CD8-positive, alpha-beta memory T cell (primary cell): Measurements from ENCODE around the gene PACS2. TPM values are rescaled to one million over a fixed set of nuclear protein-coding genes. Genes with fewer than 3 reads are reported as not detected.
A peak's percentile ranks its signal among the peaks of the same experiment; 100 is the strongest.

Experiments used
- CTCF ChIA-PET: fragments of 350-600 bp; sonication (Branson Sonifier 250); formaldehyde crosslinking; loops from one replicate; lab custom pipeline; 2021; ENCODE audit warnings: antibody characterized with exemption; lab: Charles Lee
- POLR2A ChIA-PET: fragments of 350-600 bp; sonication (Branson Sonifier 250); formaldehyde crosslinking; loops from one replicate; lab custom pipeline; 2021; ENCODE audit warnings: antibody characterized with exemption; lab: Charles Lee
- DNase-seq, 5 donors: peaks; one replicate each; pipeline versions ENCODE4 v3.0.0 to v3.0.0-alpha.2; 2020 to 2022; ENCODE audit warnings: mixed read lengths in 1 of 5
- H3K27ac ChIP-seq: one replicate; pipeline ENCODE4 v1.7.0; 2013; ENCODE audit warnings: low read depth, mild to moderate bottlenecking, low read length, moderate library complexity
- H3K27me3 ChIP-seq: 2 replicates; pipeline ENCODE4 v1.7.0; 2013; ENCODE audit warnings: low read length, mild to moderate bottlenecking; ENCODE audit not compliant: insufficient read depth, poor library complexity, severe bottlenecking
- H3K36me3 ChIP-seq: 2 replicates; pipeline ENCODE4 v1.7.0; 2013; ENCODE audit warnings: mild to moderate bottlenecking, low read length, moderate library complexity; ENCODE audit not compliant: insufficient read depth
- H3K4me1 ChIP-seq: 2 replicates; pipeline ENCODE4 v1.7.0; 2013; ENCODE audit warnings: mild to moderate bottlenecking, low read length, moderate library complexity; ENCODE audit not compliant: insufficient read depth
- H3K4me3 ChIP-seq: 2 replicates; pipeline ENCODE4 v1.7.0; 2013; ENCODE audit warnings: mild to moderate bottlenecking, low read length
- H3K9me3 ChIP-seq: 2 replicates; pipeline ENCODE4 v1.7.0; 2013; ENCODE audit warnings: mild to moderate bottlenecking, low read length
- H3K27ac Mint-ChIP-seq, 8 donors: one replicate each; pipeline ENCODE4 v1.8.0; 2020 to 2021; ENCODE audit warnings: mixed read lengths in 8 of 8, mild to moderate bottlenecking in 6 of 8, inconsistent platforms in 3 of 8, moderate library complexity in 3 of 8
- H3K27me3 Mint-ChIP-seq, 2 donors: one replicate each; pipeline ENCODE4 v1.8.0; 2020 to 2021; ENCODE audit warnings: mixed read lengths in 2 of 2, mild to moderate bottlenecking in 1 of 2, moderate library complexity in 1 of 2
- H3K36me3 Mint-ChIP-seq, 3 donors: one replicate each; pipeline ENCODE4 v1.8.0; 2020 to 2021; ENCODE audit warnings: mixed read lengths in 3 of 3, inconsistent platforms in 1 of 3, mild to moderate bottlenecking in 1 of 3
- H3K4me1 Mint-ChIP-seq, 3 donors: one replicate each; pipeline ENCODE4 v1.8.0; 2020 to 2021; ENCODE audit warnings: mixed read lengths in 3 of 3, inconsistent platforms in 1 of 3, mild to moderate bottlenecking in 1 of 3
- H3K4me3 Mint-ChIP-seq, 7 donors: one replicate each; pipeline ENCODE4 v1.8.0; 2020 to 2021; ENCODE audit warnings: mixed read lengths in 7 of 7, mild to moderate bottlenecking in 6 of 7, moderate library complexity in 4 of 7, inconsistent platforms in 2 of 7
- H3K9me3 Mint-ChIP-seq, 5 donors: one replicate each; pipeline ENCODE4 v1.8.0; 2020 to 2022; ENCODE audit warnings: mixed read lengths in 5 of 5, mild to moderate bottlenecking in 3 of 5, moderate library complexity in 2 of 5, inconsistent platforms in 1 of 5
- polyA plus RNA-seq: library from polyadenylated mRNA; unstranded; fragments of 300-500 nt; fragmentation: Illumina TruSeq; gene quantifications from one replicate; pipeline ENCODE4 v1.2.3, GENCODE V29; 2021
- total RNA-seq, 2 experiments: library from RNA; stranded (reverse); gene quantifications; one replicate each; pipeline ENCODE4 v1.2.3, GENCODE V29; 2021

The PACS2 gene
- total and polyA plus RNA-seq, 3 experiments from 2014 or later: 6.5 to 32.9 (median 31.0) TPM

- CTCF ChIA-PET: no interaction called here
- Histone ChIP-seq H3K27me3 (no peaks in the 10 kb centered on the region), H3K9me3 (no peaks in the 10 kb centered on the region), H3K4me1 (peaks cover 28% of the 10 kb centered on the region), H3K36me3 (peaks cover 10% of the 10 kb centered on the region), H3K4me3 (no peak overlapping the region), H3K27ac (no peak overlapping the region)
- H3K9me3 Mint-ChIP-seq: peaks cover 0 to 25% (median 12%) of the 10 kb centered on the region in 5 donors
- peaks cover 5 to 23% (median 10%) of the 10 kb centered on the region in 3 donors for H3K4me1 Mint-ChIP-seq
- POLR2A ChIA-PET: no interaction called here
- H3K27me3 Mint-ChIP-seq: no peaks in the 10 kb centered on the region
- H3K36me3 Mint-ChIP-seq: peaks cover 7 to 18% (median 15%) of the 10 kb centered on the region in 3 donors
- no peak for DNase-seq
- no peak overlapping the region for H3K4me3 Mint-ChIP-seq
- peak overlapping the region in 1 of 8 donors; percentile 73 for H3K27ac Mint-ChIP-seq
Observed at GRCh38 chr14:105401699-105402098, 87.2 kb downstream of the PACS2 start.

GRCh38 chr14:105408592-105408991 lies 94.0 kb downstream of the PACS2 start:
- Mint-ChIP-seq H3K4me1 (peaks cover 0 to 14% (median 3%) of the 10 kb centered on the region in 3 donors), H3K36me3 (no peaks in the 10 kb centered on the region), H3K4me3 (no peak overlapping the region), H3K27me3 (peaks cover 22 to 29% of the 10 kb centered on the region in 2 donors), H3K27ac (no peak overlapping the region), H3K9me3 (peaks cover 0 to 13% (median 0%) of the 10 kb centered on the region in 5 donors)
- Histone ChIP-seq H3K27me3 (peaks cover 12% of the 10 kb centered on the region), H3K4me3 (no peak overlapping the region), H3K27ac (no peak overlapping the region), H3K9me3 (no peaks in the 10 kb centered on the region), H3K4me1 (peaks cover 15% of the 10 kb centered on the region), H3K36me3 (no peaks in the 10 kb centered on the region)
- ChIA-PET POLR2A (no interaction called here), CTCF (interaction anchor here (1.1 kb wide), 1 partner anchor 120 kb away, joined by 3 read pairs; no protein-coding TSS in a partner anchor)
- no peak for DNase-seq

DNA sequence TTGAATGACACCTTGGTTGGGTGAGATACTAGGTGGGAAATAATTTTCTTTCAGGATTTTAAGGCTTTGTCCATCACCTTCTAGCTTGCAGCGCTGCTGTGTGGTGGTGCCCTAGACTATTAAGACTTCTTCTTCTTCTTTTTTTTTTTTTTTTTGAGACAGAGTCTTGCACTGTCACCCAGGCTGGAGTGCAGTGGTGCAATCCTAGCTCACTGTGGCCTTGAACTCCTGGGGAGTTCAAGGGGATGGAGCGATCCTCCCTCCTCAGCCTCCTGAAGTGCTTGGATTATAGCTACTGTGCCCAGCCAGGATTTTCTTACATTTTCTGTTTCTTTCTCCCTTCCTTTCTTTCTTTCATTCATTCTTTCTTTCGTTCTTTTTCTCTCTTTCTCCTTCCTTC lies 94.8 kb downstream of the PACS2 start:
- Histone ChIP-seq H3K27me3 (peaks cover 12% of the 10 kb centered on the region), H3K4me3 (no peak overlapping the region), H3K27ac (no peak overlapping the region), H3K36me3 (no peaks in the 10 kb centered on the region), H3K4me1 (peaks cover 9% of the 10 kb centered on the region), H3K9me3 (no peaks in the 10 kb centered on the region)
- Mint-ChIP-seq H3K36me3 (no peaks in the 10 kb centered on the region), H3K4me3 (no peak overlapping the region), H3K4me1 (peaks cover 0 to 14% (median 3%) of the 10 kb centered on the region in 3 donors), H3K27me3 (peaks cover 26 to 35% of the 10 kb centered on the region in 2 donors), H3K27ac (no peak overlapping the region), H3K9me3 (peaks cover 0 to 10% (median 0%) of the 10 kb centered on the region in 5 donors)
- ChIA-PET CTCF (interaction anchor here (1.1 kb wide), 1 partner anchor 119 kb away, joined by 3 read pairs; no protein-coding TSS in a partner anchor), POLR2A (no interaction called here)
- DNase-seq: no peak

DNA sequence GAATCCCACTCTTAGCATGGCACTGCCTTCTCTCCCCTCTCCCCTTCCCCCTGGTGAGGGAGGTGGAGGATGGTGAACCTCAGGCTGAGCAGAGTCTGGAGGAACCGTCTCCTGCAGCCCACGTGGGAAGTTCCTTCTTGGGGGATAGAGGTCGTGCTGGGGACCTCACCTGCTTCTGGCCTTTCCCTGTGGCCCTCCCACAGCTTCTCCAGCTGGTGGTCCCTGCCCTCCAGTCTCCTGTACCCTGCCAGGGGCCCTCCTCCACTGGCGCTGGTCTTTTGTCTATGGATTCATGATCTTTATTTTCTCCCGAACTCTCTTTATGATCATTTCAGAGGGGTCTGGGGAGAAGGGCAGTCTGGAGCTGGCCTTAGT lies 96.1 kb downstream of the PACS2 start:
- H3K4me1 ChIP-seq: peaks cover 11% of the 10 kb centered on the region
- no peak overlapping the region for H3K4me3 ChIP-seq
- H3K27me3 Mint-ChIP-seq: peaks cover 27 to 35% of the 10 kb centered on the region in 2 donors
- peaks cover 0 to 6% (median 0%) of the 10 kb centered on the region in 5 donors for H3K9me3 Mint-ChIP-seq
- peak overlapping the region in 2 of 7 donors; percentile 11 to 20 for H3K4me3 Mint-ChIP-seq
- H3K27me3 ChIP-seq: peaks cover 12% of the 10 kb centered on the region
- no peak for DNase-seq
- H3K27ac ChIP-seq: no peak overlapping the region
- no peak overlapping the region for H3K27ac Mint-ChIP-seq
- peaks cover 4 to 20% (median 5%) of the 10 kb centered on the region in 3 donors for H3K4me1 Mint-ChIP-seq
- H3K9me3 ChIP-seq: no peaks in the 10 kb centered on the region
- H3K36me3 ChIP-seq: no peaks in the 10 kb centered on the region
- no peaks in the 10 kb centered on the region for H3K36me3 Mint-ChIP-seq
- ChIA-PET POLR2A (interaction anchor here (0.6 kb wide), 1 partner anchor 145 kb away, joined by 7 read pairs; no protein-coding TSS in a partner anchor), CTCF (no interaction called here)

DNA sequence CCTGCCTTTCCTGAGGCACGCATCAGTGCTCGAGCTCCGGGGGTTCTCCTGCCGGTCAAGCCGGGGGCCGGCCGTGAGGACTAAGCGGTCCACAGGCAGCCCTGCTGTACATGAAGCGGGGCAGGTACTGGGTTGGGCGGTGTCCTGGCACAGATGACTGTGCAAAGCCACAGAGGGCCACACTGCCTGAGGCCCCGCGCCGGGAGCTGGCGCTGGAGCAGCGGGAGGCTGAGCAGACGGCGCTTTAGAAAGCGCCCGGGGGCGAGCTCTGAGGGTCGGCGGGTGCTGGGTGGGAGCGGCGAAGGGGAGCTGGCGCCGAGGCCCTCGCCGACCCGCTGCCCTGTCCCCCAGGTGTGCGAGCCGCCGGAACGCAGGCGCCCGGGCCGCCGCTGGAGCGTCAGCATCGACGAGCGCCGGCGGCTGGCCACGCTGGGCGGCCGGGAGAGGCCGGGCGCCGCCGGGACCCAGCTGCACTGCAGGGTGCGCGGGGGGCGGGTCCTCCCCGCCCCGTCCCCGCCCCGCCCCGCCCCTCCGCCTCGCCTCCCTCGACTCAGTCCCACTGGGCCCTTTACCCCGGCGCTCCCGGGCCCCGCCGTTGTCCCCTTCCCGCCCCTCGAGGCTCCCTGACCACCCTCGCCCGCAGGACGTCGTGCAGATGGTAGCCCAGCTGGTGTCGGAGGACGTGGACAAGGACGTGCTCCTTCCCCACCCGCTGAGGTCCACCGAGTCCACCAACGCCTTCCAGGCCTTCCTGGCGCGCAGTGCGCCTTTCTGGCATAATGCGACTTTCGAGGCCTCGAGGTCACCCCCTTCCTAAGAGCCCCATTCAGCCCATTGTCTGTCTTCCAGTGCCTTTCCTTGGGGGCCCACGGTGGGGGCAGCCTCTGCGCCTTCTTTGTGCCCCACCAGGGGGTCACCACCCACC lies 96.7 kb downstream of the PACS2 start:
- peaks cover 4 to 24% (median 8%) of the 10 kb centered on the region in 3 donors for H3K4me1 Mint-ChIP-seq
- peak in 2 of 5 donors; percentile 20 to 21 for DNase-seq
- no peaks in the 10 kb centered on the region for H3K9me3 ChIP-seq
- H3K36me3 Mint-ChIP-seq: no peaks in the 10 kb centered on the region
- peaks cover 12% of the 10 kb centered on the region for H3K27me3 ChIP-seq
- no peak overlapping the region for H3K27ac ChIP-seq
- H3K27ac Mint-ChIP-seq: no peak overlapping the region
- no peak overlapping the region for H3K4me3 ChIP-seq
- POLR2A ChIA-PET: interaction anchor here (0.6 to 1.4 kb wide), 2 partner anchors 13 to 146 kb away, joined by 3 to 7 read pairs; partner anchors contain the start of gene TEX22
- H3K4me3 Mint-ChIP-seq: peak overlapping the region in 2 of 7 donors; percentile 37 to 83
- peaks cover 27 to 40% of the 10 kb centered on the region in 2 donors for H3K27me3 Mint-ChIP-seq
- peaks cover 0 to 2% (median 0%) of the 10 kb centered on the region in 5 donors for H3K9me3 Mint-ChIP-seq
- H3K36me3 ChIP-seq: no peaks in the 10 kb centered on the region
- peaks cover 11% of the 10 kb centered on the region for H3K4me1 ChIP-seq
- CTCF ChIA-PET: no interaction called here

DNA sequence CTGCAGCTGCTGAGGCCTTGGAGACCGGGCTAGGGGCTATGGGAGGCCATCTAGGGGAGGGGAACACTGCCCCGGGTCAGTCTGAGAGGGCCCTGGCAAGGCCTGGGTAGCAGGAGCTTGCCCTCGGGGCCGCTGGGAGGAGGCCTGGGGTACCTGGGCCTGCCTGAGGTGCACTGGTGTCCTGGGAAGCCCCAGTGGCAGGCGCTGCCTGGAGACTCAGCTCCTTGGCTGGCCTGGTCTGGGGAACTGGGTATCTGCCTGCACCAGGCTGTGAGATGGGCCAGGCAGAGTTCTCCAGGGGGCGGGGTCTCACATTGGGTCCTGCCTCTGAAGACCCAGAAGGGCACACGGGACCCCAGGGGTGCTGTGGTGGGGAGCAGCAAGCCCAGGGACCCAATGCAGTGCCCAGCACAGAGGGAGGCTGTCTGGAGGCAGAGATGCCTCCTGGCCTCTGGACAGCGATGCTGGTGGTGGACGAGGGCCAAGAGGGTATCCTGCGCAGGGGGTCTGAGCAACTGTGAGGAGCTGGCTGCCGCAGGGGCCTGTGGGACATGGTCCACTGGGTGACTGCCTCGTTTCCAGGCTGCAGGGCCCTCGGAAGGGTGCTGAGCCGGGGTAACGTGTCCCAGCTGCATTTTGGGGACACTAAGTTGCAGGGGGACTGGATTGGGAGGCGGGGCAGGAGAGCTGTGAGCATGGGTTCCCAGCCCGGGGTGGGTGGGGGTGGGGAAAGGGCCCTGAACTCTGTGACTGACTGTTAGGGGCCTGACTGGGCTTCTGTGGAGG lies 97.6 kb downstream of the PACS2 start:
- Mint-ChIP-seq H3K4me3 (peak overlapping the region in 1 of 7 donors; percentile 83), H3K27me3 (peaks cover 27 to 43% of the 10 kb centered on the region in 2 donors), H3K9me3 (peaks cover 0 to 2% (median 0%) of the 10 kb centered on the region in 5 donors), H3K36me3 (no peaks in the 10 kb centered on the region), H3K4me1 (peaks cover 4 to 24% (median 11%) of the 10 kb centered on the region in 3 donors), H3K27ac (no peak overlapping the region)
- H3K9me3 ChIP-seq: no peaks in the 10 kb centered on the region
- peaks cover 11% of the 10 kb centered on the region for H3K4me1 ChIP-seq
- H3K27me3 ChIP-seq: peaks cover 12% of the 10 kb centered on the region
- no peak overlapping the region for H3K4me3 ChIP-seq
- ChIA-PET CTCF (interaction anchor here (1.6 kb wide), 1 partner anchor 77 kb away, joined by 4 read pairs; no protein-coding TSS in a partner anchor), POLR2A (interaction anchor here (1.4 kb wide), 1 partner anchor 13 kb away, joined by 3 read pairs; the partner anchor contains the start of gene TEX22)
- H3K36me3 ChIP-seq: no peaks in the 10 kb centered on the region
- no peak for DNase-seq
- H3K27ac ChIP-seq: no peak overlapping the region

DNA sequence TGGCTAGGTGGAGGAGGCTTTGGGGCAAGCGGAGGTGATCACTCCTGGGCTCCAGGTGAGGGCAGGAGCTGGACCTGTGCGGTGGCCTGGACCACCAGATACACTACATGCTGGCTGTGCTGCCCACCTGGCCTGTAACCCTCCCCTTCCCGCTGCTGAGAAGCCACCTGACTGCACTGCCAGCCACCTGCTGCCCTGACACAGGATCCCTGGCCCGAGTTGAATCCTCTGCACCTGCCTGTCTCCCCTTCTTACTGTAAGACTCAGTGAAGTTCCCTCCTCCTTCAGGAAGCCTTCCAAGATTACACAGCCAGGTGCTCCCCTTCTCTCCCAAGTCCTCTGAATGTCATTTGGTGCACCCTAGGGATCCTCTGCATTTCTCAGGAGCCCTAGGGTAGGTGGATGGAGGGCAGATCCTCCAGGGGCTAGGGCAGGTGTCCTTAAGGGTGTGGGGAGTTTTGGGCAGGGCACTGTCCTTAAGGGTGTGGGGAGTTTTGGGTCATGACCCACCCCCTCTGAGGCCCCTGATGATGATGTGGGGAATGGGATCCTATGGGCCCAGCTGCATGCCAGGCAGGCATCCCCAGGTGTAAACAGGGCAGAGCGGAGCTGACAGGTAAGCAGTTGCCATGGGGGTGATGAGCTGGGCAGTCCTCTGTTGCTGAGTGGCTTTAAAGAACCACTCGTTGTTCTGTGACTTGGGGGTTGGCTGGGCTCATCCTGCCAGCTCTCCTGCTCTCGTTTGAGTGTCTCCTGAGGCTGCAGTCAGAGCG lies 98.4 kb downstream of the PACS2 start:
- H3K4me1 Mint-ChIP-seq: peaks cover 4 to 24% (median 11%) of the 10 kb centered on the region in 3 donors
- no peak for DNase-seq
- H3K27ac Mint-ChIP-seq: peak overlapping the region in 1 of 8 donors; percentile 70
- Histone ChIP-seq H3K27ac (no peak overlapping the region), H3K4me1 (peaks cover 11% of the 10 kb centered on the region), H3K36me3 (no peaks in the 10 kb centered on the region), H3K27me3 (peaks cover 12% of the 10 kb centered on the region), H3K9me3 (no peaks in the 10 kb centered on the region), H3K4me3 (no peak overlapping the region)
- peaks cover 27 to 43% of the 10 kb centered on the region in 2 donors for H3K27me3 Mint-ChIP-seq
- CTCF ChIA-PET: interaction anchor here (1.6 kb wide), 1 partner anchor 77 kb away, joined by 4 read pairs; no protein-coding TSS in a partner anchor
- no peaks in the 10 kb centered on the region for H3K36me3 Mint-ChIP-seq
- H3K4me3 Mint-ChIP-seq: peak overlapping the region in 4 of 7 donors; percentile 6 to 83 (median 49)
- H3K9me3 Mint-ChIP-seq: no peaks in the 10 kb centered on the region
- POLR2A ChIA-PET: no interaction called here
